ENCODE measurements around the gene EFNA1. TPM values are rescaled to one million over a fixed set of nuclear protein-coding genes. Genes with fewer than 3 reads are reported as not detected.

The EFNA1 gene
- total and polyA plus RNA-seq, 2 of the 13 experiments (the other 11 are each of a cell fraction or from before 2014, with no cell fraction given): 81.8 to 874 TPM

DNA sequence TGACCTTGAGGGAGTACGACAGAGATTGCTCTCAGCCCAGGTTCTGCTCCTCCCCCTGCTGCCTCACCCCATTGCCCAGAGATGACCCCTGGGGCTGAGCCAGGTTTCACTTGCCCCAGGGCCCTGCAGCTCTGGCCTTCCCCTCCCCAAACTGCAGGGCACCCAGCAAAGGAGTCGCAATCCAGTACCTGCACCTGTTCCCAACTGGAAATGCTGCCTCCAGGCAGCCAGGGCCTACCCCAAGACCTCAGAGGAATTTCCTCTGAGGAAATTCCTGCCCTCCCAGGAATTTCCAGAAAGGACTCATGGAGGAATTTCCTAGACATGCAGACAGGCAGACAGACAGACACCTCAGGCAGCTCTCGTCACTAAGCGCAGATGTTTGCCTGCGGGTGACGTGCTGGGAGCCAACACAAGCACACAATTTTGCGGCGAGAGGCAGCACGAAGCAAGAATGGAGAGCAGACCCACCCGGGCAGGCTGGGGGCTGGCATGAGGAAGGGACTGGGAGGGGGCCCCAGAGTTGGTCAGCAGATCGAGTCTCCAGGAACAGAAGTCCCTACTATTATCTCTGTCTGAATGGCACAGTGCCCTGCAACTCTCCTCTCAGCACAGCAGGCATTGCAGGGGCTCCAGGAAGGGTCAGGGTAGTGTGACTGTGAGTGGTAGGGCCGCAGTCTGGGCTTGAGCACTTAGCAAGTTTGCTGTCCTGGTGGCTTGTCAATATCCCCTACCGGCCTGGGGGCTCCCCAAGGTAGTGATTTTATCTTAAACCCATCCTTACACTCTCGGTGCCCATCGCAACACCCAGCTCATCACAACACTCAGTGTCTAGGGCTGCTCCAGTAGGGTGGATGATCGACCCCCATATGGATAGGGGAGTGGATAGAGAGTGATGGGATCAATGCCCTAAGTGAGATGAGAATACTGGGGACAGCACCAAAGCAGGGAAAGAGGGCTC is 2.9 kb upstream of the EFNA1 start (continued):
- TF ChIP-seq, protein P1, sequence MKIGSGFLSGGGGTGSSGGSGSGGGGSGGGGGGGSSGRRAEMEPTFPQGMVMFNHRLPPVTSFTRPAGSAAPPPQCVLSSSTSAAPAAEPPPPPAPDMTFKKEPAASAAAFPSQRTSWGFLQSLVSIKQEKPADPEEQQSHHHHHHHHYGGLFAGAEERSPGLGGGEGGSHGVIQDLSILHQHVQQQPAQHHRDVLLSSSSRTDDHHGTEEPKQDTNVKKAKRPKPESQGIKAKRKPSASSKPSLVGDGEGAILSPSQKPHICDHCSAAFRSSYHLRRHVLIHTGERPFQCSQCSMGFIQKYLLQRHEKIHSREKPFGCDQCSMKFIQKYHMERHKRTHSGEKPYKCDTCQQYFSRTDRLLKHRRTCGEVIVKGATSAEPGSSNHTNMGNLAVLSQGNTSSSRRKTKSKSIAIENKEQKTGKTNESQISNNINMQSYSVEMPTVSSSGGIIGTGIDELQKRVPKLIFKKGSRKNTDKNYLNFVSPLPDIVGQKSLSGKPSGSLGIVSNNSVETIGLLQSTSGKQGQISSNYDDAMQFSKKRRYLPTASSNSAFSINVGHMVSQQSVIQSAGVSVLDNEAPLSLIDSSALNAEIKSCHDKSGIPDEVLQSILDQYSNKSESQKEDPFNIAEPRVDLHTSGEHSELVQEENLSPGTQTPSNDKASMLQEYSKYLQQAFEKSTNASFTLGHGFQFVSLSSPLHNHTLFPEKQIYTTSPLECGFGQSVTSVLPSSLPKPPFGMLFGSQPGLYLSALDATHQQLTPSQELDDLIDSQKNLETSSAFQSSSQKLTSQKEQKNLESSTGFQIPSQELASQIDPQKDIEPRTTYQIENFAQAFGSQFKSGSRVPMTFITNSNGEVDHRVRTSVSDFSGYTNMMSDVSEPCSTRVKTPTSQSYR (CRISPR knock-in tag; IDR thresholded peaks at IDR 0.05; ENCODE audit: borderline replicate concordance): peak; percentile 20; the same call in 1 of the 2 replicates
- TF ChIP-seq ZNF678 (CRISPR knock-in tag; IDR thresholded peaks at IDR 0.05) (no peak), ZNF230 (CRISPR knock-in tag; IDR thresholded peaks at IDR 0.05) (no peak), SMC3 (IDR thresholded peaks at IDR 0.05; ENCODE audit: low read length) (no peak), ISL2 (CRISPR knock-in tag; IDR thresholded peaks at IDR 0.05) (no peak), ZNF331 (CRISPR knock-in tag; IDR thresholded peaks at IDR 0.05) (no peak), ZNF432 (CRISPR knock-in tag; IDR thresholded peaks at IDR 0.05; ENCODE audit: borderline replicate concordance) (no peak), PHF8 (CRISPR knock-in tag; IDR thresholded peaks at IDR 0.05) (0 out of 2 replicates have a peak, but pooled peaks have one; percentile 11), SMAD9 (CRISPR knock-in tag; IDR thresholded peaks at IDR 0.05) (no peak)
- TF ChIP-seq, protein P2, sequence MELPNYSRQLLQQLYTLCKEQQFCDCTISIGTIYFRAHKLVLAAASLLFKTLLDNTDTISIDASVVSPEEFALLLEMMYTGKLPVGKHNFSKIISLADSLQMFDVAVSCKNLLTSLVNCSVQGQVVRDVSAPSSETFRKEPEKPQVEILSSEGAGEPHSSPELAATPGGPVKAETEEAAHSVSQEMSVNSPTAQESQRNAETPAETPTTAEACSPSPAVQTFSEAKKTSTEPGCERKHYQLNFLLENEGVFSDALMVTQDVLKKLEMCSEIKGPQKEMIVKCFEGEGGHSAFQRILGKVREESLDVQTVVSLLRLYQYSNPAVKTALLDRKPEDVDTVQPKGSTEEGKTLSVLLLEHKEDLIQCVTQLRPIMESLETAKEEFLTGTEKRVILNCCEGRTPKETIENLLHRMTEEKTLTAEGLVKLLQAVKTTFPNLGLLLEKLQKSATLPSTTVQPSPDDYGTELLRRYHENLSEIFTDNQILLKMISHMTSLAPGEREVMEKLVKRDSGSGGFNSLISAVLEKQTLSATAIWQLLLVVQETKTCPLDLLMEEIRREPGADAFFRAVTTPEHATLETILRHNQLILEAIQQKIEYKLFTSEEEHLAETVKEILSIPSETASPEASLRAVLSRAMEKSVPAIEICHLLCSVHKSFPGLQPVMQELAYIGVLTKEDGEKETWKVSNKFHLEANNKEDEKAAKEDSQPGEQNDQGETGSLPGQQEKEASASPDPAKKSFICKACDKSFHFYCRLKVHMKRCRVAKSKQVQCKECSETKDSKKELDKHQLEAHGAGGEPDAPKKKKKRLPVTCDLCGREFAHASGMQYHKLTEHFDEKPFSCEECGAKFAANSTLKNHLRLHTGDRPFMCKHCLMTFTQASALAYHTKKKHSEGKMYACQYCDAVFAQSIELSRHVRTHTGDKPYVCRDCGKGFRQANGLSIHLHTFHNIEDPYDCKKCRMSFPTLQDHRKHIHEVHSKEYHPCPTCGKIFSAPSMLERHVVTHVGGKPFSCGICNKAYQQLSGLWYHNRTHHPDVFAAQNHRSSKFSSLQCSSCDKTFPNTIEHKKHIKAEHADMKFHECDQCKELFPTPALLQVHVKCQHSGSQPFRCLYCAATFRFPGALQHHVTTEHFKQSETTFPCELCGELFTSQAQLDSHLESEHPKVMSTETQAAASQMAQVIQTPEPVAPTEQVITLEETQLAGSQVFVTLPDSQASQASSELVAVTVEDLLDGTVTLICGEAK (IDR thresholded peaks at IDR 0.05): no peak
- TF ChIP-seq, protein P2 (CRISPR knock-in tag; IDR thresholded peaks at IDR 0.05): no peak
- TF ChIP-seq, protein P3, sequence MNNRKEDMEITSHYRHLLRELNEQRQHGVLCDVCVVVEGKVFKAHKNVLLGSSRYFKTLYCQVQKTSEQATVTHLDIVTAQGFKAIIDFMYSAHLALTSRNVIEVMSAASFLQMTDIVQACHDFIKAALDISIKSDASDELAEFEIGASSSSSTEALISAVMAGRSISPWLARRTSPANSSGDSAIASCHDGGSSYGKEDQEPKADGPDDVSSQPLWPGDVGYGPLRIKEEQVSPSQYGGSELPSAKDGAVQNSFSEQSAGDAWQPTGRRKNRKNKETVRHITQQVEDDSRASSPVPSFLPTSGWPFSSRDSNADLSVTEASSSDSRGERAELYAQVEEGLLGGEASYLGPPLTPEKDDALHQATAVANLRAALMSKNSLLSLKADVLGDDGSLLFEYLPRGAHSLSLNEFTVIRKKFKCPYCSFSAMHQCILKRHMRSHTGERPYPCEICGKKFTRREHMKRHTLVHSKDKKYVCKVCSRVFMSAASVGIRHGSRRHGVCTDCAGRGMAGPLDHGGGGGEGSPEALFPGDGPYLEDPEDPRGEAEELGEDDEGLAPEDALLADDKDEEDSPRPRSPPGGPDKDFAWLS (CRISPR knock-in tag; IDR thresholded peaks at IDR 0.05; ENCODE audit: borderline replicate concordance): no peak
- TF ChIP-seq, protein P4, sequence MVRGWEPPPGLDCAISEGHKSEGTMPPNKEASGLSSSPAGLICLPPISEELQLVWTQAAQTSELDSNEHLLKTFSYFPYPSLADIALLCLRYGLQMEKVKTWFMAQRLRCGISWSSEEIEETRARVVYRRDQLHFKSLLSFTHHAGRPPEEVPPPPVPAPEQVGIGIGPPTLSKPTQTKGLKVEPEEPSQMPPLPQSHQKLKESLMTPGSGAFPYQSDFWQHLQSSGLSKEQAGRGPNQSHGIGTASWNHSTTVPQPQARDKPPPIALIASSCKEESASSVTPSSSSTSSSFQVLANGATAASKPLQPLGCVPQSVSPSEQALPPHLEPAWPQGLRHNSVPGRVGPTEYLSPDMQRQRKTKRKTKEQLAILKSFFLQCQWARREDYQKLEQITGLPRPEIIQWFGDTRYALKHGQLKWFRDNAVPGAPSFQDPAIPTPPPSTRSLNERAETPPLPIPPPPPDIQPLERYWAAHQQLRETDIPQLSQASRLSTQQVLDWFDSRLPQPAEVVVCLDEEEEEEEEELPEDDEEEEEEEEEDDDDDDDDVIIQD (CRISPR knock-in tag; IDR thresholded peaks at IDR 0.05; ENCODE audit: low read depth): no peak

Measured in HepG2 (cell line).